Endothelial cell of umbilical vein (primary cell): ENCODE measurements around the gene DCLK1.

Experiments
- POLR2A ChIP-seq: IDR thresholded peaks from 2 replicates; pipeline ENCODE4 v1.6.1; 2012; ENCODE audit warnings: low read depth, mild to moderate bottlenecking, control low read depth, low read length
- POLR2AphosphoS5 ChIP-seq: IDR thresholded peaks from 2 replicates; pipeline ENCODE4 v1.6.1; 2012; ENCODE audit warnings: low read depth, mild to moderate bottlenecking, control low read depth, low read length, moderate library complexity; ENCODE audit not compliant: insufficient read depth

- no peak for TF ChIP-seq POLR2A
- TF ChIP-seq POLR2AphosphoS5 = no peak
Observed at GRCh38 chr13:35729926-35730627, 401.1 kb downstream of the DCLK1 start.
